Gastroesophageal sphincter (tissue), 3 donors: ENCODE measurements around the gene BRI3BP.

Experiments used
- EP300 ChIP-seq: sonication (generic); formaldehyde crosslinking; IDR thresholded peaks from one replicate; pipeline ENCODE4 v1.6.1; 2017; ENCODE audit warnings: antibody characterized with exemption, mild to moderate bottlenecking
- POLR2A ChIP-seq, 2 donors: fragments of 450-650 bp; IDR thresholded peaks; one replicate each; pipeline ENCODE4 v1.6.1; 2017; ENCODE audit warnings: antibody characterized with exemption in 2 of 2, mild to moderate bottlenecking in 2 of 2, moderate library complexity in 1 of 2
- POLR2AphosphoS5 ChIP-seq: sonication (generic); formaldehyde crosslinking; IDR thresholded peaks from one replicate; pipeline ENCODE4 v1.6.1; 2017; ENCODE audit warnings: antibody characterized with exemption
- TF ChIP-seq, protein P1 (sequence below), 4 experiments: fragments of 200-600 bp in 2 of 4; fragments of 450-650 bp in 2 of 4; sonication (generic) in 1 of 4; IDR thresholded peaks; one replicate each; pipeline ENCODE4 v1.5.1; 2017 to 2019; ENCODE audit warnings: antibody characterized with exemption in 4 of 4, mild to moderate bottlenecking in 2 of 4, moderate library complexity in 2 of 4

DNA sequence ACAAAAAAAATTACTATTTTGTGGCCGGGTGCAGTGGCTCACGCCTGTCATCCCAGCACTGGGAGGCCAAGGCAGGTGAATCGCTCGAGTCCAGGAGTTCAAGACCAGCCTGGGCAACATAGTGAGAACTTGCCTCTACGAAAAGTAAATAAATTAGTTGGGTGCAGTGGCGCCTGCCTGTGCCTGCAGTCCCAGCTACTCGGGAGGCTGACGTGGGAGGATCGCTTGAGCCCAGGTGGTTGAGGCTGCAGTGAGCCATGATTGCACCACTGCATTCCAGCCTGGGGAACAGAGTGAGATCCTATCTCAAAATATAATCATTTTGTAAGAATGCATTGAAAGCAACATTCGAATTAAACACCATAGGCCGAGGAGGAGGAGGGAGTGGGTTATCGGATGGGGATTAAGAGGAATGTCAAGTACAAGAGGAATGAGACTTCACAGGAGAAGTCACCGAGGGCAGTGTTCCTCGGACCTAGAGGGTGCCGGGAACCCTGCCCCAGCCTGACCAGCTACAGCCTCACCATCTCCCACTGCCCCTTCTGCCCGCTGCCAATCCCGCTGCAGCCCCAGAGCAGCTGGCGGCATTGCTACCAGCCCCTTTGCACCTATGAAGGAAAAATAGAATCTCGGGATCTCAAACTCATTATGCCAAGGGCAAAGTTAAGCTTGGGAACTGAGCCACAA, 39.2 kb downstream of the BRI3BP start:
- TF ChIP-seq, protein P1, sequence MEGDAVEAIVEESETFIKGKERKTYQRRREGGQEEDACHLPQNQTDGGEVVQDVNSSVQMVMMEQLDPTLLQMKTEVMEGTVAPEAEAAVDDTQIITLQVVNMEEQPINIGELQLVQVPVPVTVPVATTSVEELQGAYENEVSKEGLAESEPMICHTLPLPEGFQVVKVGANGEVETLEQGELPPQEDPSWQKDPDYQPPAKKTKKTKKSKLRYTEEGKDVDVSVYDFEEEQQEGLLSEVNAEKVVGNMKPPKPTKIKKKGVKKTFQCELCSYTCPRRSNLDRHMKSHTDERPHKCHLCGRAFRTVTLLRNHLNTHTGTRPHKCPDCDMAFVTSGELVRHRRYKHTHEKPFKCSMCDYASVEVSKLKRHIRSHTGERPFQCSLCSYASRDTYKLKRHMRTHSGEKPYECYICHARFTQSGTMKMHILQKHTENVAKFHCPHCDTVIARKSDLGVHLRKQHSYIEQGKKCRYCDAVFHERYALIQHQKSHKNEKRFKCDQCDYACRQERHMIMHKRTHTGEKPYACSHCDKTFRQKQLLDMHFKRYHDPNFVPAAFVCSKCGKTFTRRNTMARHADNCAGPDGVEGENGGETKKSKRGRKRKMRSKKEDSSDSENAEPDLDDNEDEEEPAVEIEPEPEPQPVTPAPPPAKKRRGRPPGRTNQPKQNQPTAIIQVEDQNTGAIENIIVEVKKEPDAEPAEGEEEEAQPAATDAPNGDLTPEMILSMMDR (IDR thresholded peaks at IDR 0.05), result no peak
- TF ChIP-seq EP300 (no peak), POLR2AphosphoS5 (no peak), POLR2A (IDR thresholded peaks at IDR 0.05) (no peak)
